Activated CD4-positive, CD25-positive, alpha-beta regulatory T cell treated with anti-CD3 and anti-CD28 coated beads, Interleukin-2, amount 50 U/mL, for 72 hours (primary cell): ENCODE results near the gene OLFM1.
"Not testable (repeated sequence)": the region's sequence is repeated elsewhere in the genome, so short reads cannot be mapped to it uniquely, and the experiment has no call there.

Experiments
- DNase-seq: peaks from one replicate; pipeline ENCODE4 v3.0.0; 2021

OLFM1 gene

DNA sequence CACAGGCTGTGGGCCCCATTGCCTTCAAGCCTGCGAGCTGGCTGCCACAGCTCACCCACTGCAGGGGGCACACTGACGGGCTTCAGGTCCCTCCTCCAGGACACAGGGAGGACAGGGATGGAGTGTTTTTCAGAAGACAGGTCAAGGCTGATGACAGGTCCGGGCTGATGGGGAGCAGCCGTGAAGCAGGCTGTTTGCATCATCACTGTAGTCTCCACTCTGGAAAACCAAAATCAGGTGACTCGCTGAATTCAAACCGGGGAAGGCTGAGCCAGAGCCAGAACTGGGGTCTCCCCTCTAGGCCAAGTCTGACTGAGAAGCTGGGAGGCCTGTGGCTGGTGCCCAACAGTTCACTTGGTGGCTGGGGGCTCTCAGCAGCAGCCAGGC lies 48.5 kb downstream of the OLFM1 start:
- DNase-seq: no peak

- DNase-seq: no peak
These were observed 49.0 kb downstream of the OLFM1 start for GRCh38 chr9:135136481-135136880.

DNA sequence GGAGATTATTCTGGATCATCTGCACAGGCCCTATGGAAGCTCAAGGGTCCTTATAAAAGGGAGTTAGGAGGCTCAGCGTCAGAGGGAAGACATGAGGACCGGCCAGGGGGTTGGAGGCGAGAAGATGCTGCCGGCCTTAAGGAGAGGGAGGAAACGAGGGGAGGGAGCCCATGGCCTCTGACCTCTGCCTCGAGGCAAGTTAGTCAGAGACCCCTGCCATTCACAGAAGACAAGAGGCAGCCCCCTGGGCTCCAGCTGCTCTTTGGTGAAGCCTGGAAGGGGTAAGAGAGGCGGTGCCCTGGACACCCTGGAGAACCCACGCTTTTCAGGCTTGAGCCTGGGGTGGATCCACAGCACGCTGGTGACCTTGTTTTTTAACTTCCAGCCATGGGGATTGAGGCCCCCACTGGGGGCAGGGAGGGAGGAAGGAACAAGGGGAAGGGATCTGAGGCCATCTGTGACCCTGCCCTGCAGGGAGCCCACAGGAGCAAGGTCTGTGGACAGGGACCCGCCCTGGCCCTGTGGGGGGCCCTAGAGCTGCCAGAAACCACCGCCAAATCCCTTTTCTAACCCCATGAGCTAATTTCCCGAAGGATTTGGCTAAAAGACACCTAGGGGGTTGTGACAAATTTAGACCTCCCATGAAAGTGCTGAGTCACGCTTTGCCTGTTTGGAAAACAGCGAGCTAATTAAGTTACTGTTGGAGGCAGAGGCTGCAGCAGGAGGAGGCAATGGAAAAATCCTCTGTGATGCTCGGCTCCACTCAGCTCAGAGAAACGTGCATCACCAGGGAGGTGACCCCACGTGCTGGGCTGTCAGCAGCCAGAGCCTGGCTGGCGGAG lies 49.7 kb downstream of the OLFM1 start:
- DNase-seq: no peak

DNA sequence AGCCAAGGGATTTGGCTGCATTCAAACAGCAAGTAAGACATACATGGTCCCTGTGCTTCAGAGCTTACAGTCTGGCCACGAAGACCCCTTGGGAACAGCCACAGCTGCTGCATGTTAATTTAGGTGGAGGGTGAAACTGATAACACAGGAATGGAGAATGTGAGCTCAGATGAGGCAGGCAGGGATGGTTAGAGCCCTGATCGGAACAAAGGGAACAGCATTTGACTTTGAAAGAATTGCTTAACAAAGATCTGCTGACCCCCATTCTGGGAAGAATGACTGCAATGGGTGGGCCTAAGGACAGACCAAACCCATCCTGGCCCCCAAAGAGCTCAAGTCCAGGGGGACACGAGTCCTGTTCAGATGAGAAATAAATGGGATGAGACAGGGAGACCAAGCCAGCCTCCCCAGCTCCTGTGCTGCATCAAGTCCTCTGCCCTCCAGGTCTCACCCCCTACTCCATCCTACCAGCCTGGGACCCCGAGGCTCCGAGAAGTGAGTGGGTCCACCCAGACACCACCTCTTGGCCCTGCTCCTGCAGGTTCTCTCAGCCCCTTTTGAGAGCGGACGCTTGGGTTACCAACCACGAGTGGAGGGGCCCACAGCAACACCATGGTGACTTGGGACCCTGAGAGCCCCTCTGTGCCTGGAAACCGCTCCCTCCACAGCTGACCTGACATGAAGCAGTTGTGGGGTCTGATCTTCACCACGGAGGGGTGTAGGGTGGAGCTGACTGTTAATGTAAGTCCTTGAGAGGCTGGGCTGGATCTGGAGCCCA lies 50.8 kb downstream of the OLFM1 start:
- DNase-seq: no peak

- no peak for DNase-seq
These were observed 52.0 kb downstream of the OLFM1 start for GRCh38 chr9:135139366-135139959.

- no peak for DNase-seq
These were observed 53.8 kb downstream of the OLFM1 start for GRCh38 chr9:135141183-135141774.

DNA sequence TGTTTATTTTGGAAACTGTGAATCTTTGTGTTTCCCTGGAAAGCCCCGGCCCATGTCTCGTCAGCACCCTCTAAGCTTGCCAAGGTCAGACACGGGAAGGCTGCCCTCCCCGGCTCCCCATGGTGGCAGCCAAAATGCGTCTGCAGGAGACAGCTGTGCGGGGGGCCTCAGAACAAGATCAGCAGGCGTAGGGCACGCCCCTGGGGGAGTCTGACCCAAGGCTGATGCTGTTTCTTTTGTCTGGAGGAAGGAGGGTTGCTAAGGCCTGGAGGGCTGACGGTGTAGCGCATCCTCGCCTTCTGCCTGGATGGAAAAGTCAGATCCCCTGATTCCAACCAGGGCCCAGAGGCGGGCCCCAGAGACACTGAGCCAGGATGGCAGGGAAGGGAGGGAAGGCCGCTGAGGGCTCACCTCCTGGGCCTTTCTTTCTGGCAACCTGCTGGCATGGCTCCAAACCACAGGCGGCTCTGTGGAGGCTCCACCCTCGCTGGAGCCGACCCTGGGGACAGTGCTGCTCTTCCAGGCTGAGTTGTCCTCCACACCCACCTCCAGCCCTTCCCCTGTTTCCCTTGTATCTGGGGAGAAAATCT lies 57.2 kb downstream of the OLFM1 start:
- DNase-seq: no peak

DNA sequence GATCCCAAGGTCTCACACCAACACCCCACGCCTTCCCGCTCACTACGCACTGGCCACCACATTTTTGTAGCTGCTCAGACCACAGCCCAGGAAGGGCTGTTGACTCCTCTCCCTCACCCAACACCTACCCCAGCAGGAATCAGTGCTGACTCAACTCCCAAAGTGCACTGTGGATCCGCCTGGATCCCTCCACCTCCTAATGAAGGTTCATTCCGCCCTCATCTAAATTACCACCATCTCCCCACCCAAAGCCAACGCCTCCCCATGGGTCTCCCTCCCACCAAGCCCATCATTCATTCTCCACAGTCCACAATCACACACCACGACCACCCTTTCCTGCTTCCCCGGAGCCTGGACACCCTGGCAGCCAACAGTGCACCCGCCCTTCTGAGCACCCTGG lies 57.8 kb downstream of the OLFM1 start:
- DNase-seq: no peak

DNA sequence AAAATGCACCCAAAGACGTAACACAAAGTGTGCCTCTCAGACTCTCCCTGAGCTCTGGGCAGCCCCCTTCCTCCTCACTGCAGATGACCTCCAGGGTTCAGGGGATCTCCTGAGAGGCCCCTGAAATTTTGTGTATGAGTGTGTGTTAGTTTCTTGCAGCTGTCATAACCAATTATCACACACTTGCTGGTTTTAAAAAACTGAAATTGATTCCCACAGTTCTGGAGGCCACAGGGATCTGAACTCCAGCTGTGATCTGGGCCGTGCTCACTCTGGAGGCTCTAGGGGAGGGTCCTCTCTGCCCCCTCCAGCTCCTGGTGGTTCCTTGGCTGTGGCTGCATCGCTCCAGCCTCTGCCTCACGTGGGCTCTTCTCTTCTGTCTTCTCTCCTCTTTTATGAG lies 58.8 kb downstream of the OLFM1 start:
- no peak for DNase-seq

GRCh38 chr9:135146766-135147473 lies 59.5 kb downstream of the OLFM1 start:
- DNase-seq: no peak

DNA sequence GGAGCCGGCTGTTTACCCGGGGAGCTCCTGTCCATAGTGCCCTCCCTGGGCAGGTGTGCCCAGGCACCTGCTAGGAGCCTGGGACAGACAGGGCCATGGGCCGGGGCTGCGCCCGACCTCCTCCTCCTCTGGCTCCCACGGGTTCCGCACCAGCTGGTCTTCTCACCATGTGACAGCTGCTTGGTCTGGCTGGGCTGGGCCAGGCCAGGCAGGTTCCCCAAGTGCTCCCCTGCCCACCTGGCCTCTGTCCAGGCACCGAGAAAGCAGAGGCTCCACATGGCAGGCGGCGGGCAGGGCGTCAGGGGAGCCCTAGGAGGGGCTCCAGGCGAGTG lies 60.0 kb downstream of the OLFM1 start:
- no peak for DNase-seq

DNA sequence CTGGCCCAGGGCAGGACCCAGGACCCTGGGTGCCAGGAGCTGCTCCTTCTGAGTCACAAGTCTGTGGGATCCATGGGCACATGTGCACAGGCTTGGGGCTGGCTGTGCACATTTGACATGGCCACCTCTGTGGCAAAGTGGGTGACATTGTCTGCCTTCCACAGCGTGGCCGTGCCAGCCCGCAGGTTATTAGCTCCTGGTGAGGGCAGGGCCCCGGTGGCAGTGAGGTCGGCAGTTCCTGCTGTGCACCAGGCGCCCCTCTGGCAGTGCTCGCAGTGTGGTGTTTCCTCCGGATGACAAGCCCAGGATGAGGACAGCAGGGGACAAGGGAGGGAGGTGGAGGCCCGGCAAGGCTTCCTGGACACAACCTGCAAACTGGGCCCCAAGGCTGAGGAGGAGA lies 60.5 kb downstream of the OLFM1 start:
- no peak for DNase-seq

DNA sequence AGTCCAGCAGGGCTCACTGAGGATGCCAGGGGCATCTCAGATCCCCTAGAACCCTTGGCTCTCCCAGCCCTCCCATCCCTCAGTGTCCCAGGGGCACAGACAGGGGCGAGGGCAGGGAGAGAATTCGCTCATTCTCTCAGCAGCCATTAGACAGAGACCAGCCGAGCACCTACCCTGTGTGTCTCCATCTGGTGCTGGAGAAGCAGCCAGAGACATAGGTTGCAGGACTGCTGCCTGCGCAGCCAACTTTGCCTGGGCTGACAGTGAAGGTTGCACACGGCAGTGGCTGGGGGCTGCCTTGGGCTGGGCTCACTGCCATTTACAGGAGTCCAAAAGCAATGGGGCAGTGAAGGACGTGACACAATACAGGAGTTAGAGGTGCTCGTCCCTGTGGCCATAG lies 60.9 kb downstream of the OLFM1 start:
- no peak for DNase-seq

GRCh38 chr9:135149901-135150300 lies 62.4 kb downstream of the OLFM1 start:
- DNase-seq: not testable (repeated sequence)

- no peak for DNase-seq
These were observed 63.5 kb downstream of the OLFM1 start for GRCh38 chr9:135150981-135151380.

DNA sequence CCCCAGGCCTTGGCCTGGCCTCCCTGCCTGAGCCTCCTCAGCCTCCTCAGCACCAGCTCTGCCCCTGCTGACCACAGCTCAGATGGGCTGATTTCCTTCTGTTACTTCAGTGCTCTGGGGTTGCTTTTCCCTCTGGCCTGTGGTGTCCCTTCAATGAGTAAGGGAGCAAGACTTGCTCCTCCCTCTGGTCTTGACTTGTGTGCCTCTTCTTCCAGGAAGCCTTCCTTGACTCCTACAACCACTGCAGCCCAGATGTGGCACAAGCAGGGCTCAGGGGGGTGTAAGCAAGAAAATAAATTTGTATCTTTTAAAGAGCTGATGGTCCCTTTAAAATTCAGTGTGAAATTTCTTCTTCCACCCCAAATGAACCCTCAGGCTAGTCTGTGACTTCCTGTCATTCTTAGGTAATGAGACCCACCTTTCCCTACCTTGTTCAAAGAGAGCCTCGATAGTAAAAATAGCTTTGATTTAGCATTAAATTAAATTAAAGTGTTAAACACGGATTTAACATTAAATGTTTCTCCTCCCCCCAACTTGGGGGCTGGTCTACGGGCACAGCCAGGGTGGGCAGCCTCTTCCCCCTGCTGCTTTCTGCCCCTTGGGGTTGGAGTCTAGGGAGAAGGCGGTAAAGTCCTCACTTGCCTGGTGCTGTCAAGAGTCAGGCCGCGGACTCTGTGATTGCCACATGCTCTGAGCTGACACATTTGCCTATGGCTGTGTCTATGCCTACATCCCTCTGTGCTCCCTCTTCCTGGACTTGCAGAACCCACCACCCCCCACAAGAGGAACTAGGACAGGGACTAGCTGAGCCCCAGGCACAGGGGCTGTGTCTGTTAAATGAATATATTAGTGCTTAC lies 64.5 kb downstream of the OLFM1 start:
- DNase-seq: no peak

- no peak for DNase-seq
These were observed 65.3 kb downstream of the OLFM1 start for GRCh38 chr9:135152614-135153334.

DNA sequence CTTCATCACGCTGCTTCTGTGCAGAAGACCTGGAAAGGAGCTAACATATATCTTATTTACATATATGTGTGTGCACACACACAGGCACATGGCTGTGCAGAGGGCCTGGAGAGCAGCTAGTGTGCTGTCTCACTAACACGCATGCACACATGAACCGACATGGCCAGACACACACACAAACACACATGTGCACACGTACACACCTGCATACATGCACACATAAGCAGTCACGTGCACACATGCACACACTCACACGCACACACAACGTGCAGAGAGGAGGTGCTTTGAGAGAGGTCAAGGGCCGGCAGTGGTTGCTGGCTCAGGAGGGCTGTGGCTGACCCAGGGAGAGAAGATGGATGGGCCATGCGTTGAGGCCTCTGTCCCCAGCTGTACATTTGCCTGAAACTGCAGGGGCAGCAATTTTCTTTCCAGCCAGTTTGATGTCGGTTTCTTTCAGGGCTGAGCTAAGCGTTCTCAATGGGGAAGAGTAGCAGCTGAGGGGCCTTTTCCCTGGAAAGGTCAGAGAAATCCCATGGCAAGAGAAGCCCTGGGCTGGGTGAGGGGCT lies 66.7 kb downstream of the OLFM1 start:
- DNase-seq: no peak

GRCh38 chr9:135155396-135155795 lies 67.9 kb downstream of the OLFM1 start:
- DNase-seq: no peak
